GDM1 (cell line): ENCODE data around the gene B4GALT4.
"Not testable (repeated sequence)": the region's sequence is repeated elsewhere in the genome, so short reads cannot be mapped to it uniquely, and the experiment has no call there.

Experiments used
- DNase-seq: peaks from one replicate; lab custom pipeline; 2025; lab: John Stamatoyannopoulos, UW

B4GALT4 gene

GRCh38 chr3:119195911-119196310 lies 44.8 kb downstream of the B4GALT4 start:
- no peak for DNase-seq

- no peak for DNase-seq
Measured at GRCh38 chr3:119195151-119195476, 45.6 kb downstream of the B4GALT4 start.

GRCh38 chr3:119194237-119195150 lies 46.2 kb downstream of the B4GALT4 start:
- no peak for DNase-seq

GRCh38 chr3:119191800-119192199 lies 48.9 kb downstream of the B4GALT4 start:
- no peak for DNase-seq

- no peak for DNase-seq
Measured at GRCh38 chr3:119187266-119187665, 53.4 kb downstream of the B4GALT4 start.

- no peak for DNase-seq
Measured at GRCh38 chr3:119184796-119185570, 55.7 kb downstream of the B4GALT4 start.

- no peak for DNase-seq
Measured at GRCh38 chr3:119184111-119184510, 56.6 kb downstream of the B4GALT4 start.

- DNase-seq: no peak
Measured at GRCh38 chr3:119181765-119182164, 58.9 kb downstream of the B4GALT4 start.

- DNase-seq: no peak
Measured at GRCh38 chr3:119177321-119177720, 63.4 kb downstream of the B4GALT4 start.

GRCh38 chr3:119176778-119177177 lies 63.9 kb downstream of the B4GALT4 start:
- DNase-seq: no peak

- DNase-seq: no peak
Measured at GRCh38 chr3:119175872-119176756, 64.6 kb downstream of the B4GALT4 start.

- no peak for DNase-seq
Measured at GRCh38 chr3:119173325-119173724, 67.4 kb downstream of the B4GALT4 start, which contains the start of gene UPK1B. TSS of gene UPK1B (plus strand) at chr3:119173598. CDS start at chr3:119186742, 13,144 bp downstream.

GRCh38 chr3:119170821-119171220 lies 69.9 kb downstream of the B4GALT4 start:
- no peak for DNase-seq

- not testable (repeated sequence) for DNase-seq
Measured at GRCh38 chr3:119164745-119165144, 75.9 kb downstream of the B4GALT4 start.
